ENCODE measurements around the gene JARID2.

DNA sequence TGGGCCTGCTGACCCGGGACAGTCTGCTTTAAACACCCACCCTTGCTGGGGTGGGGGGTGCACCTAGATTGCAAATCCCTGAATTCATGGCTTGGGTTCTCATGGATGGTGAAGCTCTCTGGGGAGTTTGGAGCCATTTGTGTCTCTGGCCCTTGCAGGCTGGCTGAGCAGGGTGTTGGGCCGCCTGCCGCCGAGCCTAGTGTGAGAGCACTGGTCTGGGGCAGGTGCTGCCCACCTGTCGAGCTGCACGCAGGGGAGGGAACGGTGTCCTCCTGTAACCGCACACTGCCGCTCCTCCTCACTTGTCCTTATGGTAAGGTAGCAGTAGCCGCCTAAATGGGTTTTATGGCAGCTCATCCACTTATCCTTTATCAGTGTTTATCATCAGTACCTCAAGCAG is 273.0 kb downstream of the JARID2 start:
- TF ChIP-seq TAF1 (IDR thresholded peaks at IDR 0.05; ENCODE audit: borderline replicate concordance, low read depth, low read length) (no peak), POLR2AphosphoS5 (IDR thresholded peaks at IDR 0.05; ENCODE audit: low read depth, low read length) (no peak), JUND (IDR thresholded peaks at IDR 0.05) (no peak), NFIC (IDR thresholded peaks at IDR 0.05; ENCODE audit: borderline replicate concordance) (no peak), EZH2phosphoT487 (IDR thresholded peaks at IDR 0.05; ENCODE audit: borderline replicate concordance, low read depth) (no peak), GABPA (IDR thresholded peaks at IDR 0.05; ENCODE audit: low read depth) (no peak), NRF1 (IDR thresholded peaks at IDR 0.05; ENCODE audit: low read depth, low read length) (no peak), FOSL2 (IDR thresholded peaks at IDR 0.05; ENCODE audit: borderline replicate concordance, low read depth) (no peak), TCF12 (IDR thresholded peaks at IDR 0.05) (no peak)
- TF ChIP-seq, protein P1, sequence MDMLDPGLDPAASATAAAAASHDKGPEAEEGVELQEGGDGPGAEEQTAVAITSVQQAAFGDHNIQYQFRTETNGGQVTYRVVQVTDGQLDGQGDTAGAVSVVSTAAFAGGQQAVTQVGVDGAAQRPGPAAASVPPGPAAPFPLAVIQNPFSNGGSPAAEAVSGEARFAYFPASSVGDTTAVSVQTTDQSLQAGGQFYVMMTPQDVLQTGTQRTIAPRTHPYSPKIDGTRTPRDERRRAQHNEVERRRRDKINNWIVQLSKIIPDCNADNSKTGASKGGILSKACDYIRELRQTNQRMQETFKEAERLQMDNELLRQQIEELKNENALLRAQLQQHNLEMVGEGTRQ (IDR thresholded peaks at IDR 0.05; ENCODE audit: borderline replicate concordance, low read depth, low read length), result no peak
- TF ChIP-seq, protein P2, sequence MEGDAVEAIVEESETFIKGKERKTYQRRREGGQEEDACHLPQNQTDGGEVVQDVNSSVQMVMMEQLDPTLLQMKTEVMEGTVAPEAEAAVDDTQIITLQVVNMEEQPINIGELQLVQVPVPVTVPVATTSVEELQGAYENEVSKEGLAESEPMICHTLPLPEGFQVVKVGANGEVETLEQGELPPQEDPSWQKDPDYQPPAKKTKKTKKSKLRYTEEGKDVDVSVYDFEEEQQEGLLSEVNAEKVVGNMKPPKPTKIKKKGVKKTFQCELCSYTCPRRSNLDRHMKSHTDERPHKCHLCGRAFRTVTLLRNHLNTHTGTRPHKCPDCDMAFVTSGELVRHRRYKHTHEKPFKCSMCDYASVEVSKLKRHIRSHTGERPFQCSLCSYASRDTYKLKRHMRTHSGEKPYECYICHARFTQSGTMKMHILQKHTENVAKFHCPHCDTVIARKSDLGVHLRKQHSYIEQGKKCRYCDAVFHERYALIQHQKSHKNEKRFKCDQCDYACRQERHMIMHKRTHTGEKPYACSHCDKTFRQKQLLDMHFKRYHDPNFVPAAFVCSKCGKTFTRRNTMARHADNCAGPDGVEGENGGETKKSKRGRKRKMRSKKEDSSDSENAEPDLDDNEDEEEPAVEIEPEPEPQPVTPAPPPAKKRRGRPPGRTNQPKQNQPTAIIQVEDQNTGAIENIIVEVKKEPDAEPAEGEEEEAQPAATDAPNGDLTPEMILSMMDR (IDR thresholded peaks at IDR 0.05), result no peak
- TF ChIP-seq, protein P3, sequence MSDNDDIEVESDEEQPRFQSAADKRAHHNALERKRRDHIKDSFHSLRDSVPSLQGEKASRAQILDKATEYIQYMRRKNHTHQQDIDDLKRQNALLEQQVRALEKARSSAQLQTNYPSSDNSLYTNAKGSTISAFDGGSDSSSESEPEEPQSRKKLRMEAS (IDR thresholded peaks at IDR 0.05; ENCODE audit: low read depth), result no peak
- TF ChIP-seq, protein P4, sequence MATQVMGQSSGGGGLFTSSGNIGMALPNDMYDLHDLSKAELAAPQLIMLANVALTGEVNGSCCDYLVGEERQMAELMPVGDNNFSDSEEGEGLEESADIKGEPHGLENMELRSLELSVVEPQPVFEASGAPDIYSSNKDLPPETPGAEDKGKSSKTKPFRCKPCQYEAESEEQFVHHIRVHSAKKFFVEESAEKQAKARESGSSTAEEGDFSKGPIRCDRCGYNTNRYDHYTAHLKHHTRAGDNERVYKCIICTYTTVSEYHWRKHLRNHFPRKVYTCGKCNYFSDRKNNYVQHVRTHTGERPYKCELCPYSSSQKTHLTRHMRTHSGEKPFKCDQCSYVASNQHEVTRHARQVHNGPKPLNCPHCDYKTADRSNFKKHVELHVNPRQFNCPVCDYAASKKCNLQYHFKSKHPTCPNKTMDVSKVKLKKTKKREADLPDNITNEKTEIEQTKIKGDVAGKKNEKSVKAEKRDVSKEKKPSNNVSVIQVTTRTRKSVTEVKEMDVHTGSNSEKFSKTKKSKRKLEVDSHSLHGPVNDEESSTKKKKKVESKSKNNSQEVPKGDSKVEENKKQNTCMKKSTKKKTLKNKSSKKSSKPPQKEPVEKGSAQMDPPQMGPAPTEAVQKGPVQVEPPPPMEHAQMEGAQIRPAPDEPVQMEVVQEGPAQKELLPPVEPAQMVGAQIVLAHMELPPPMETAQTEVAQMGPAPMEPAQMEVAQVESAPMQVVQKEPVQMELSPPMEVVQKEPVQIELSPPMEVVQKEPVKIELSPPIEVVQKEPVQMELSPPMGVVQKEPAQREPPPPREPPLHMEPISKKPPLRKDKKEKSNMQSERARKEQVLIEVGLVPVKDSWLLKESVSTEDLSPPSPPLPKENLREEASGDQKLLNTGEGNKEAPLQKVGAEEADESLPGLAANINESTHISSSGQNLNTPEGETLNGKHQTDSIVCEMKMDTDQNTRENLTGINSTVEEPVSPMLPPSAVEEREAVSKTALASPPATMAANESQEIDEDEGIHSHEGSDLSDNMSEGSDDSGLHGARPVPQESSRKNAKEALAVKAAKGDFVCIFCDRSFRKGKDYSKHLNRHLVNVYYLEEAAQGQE (IDR thresholded peaks at IDR 0.05; ENCODE audit: low read depth, low read length), result no peak

Measured in SK-N-SH (cell line).